MM.1S (cell line): ENCODE data around the gene SQSTM1.
"Not testable (repeated sequence)": the region's sequence is repeated elsewhere in the genome, so short reads cannot be mapped to it uniquely, and the experiment has no call there.

Experiments used
- DNase-seq: peaks from one replicate; pipeline ENCODE4 v3.0.0-alpha.2; 2015
- H2AFZ ChIP-seq: fragments of 300-600 bp; sonication (generic); 2 replicates; pipeline ENCODE4 v1.6.0; 2016; ENCODE audit warnings: antibody characterized with exemption, low read length
- H3F3A ChIP-seq: fragments of 300-600 bp; sonication (generic); 2 replicates; pipeline ENCODE4 v1.6.1; 2016; ENCODE audit warnings: mild to moderate bottlenecking, antibody characterized with exemption, low read length, moderate library complexity, mixed read lengths; ENCODE audit not compliant: insufficient read depth
- H3K27ac ChIP-seq: fragments of 300-600 bp; sonication (generic); 2 replicates; pipeline ENCODE4 v1.5.1; 2016; ENCODE audit warnings: mild to moderate bottlenecking, low read length
- H3K27me3 ChIP-seq: fragments of 300-600 bp; sonication (generic); replicated peaks from 2 replicates; pipeline ENCODE4 v1.6.0; 2016; ENCODE audit warnings: low read length; ENCODE audit not compliant: insufficient read depth
- H3K36me3 ChIP-seq: fragments of 300-600 bp; sonication (generic); replicated peaks from 2 replicates; pipeline ENCODE4 v1.6.1; 2016; ENCODE audit warnings: mild to moderate bottlenecking, low read length, mixed read lengths; ENCODE audit not compliant: insufficient read depth
- H3K4me1 ChIP-seq: fragments of 300-600 bp; sonication (generic); 2 replicates; pipeline ENCODE4 v1.6.1; 2016; ENCODE audit warnings: low read length, mixed read lengths
- H3K4me2 ChIP-seq: fragments of 300-600 bp; sonication (generic); 2 replicates; pipeline ENCODE4 v1.6.0; 2016; ENCODE audit warnings: low read depth, low read length
- H3K4me3 ChIP-seq: fragments of 300-600 bp; sonication (generic); 2 replicates; pipeline ENCODE4 v1.5.1; 2016; ENCODE audit warnings: low read length, mixed read lengths
- H3K79me2 ChIP-seq: fragments of 300-600 bp; sonication (generic); 2 replicates; pipeline ENCODE4 v1.6.1; 2016; ENCODE audit warnings: mixed run types, low read length, mixed read lengths
- H3K9ac ChIP-seq: fragments of 300-600 bp; sonication (generic); 2 replicates; pipeline ENCODE4 v1.6.1; 2016; ENCODE audit warnings: low read length, mixed read lengths
- H3K9me2 ChIP-seq: fragments of 300-600 bp; sonication (generic); replicated peaks from 2 replicates; pipeline ENCODE4 v1.6.1; 2016; ENCODE audit warnings: mild to moderate bottlenecking, low read length, mixed read lengths; ENCODE audit not compliant: insufficient read depth
- H3K9me3 ChIP-seq: fragments of 300-600 bp; sonication (generic); replicated peaks from 2 replicates; pipeline ENCODE4 v1.6.1; 2016; ENCODE audit warnings: mild to moderate bottlenecking, low read length, mixed read lengths; ENCODE audit not compliant: insufficient read depth
- H4K20me1 ChIP-seq: fragments of 300-600 bp; sonication (generic); 2 replicates; pipeline ENCODE4 v1.6.1; 2016; ENCODE audit warnings: mild to moderate bottlenecking, low read length, moderate library complexity, mixed read lengths; ENCODE audit not compliant: insufficient read depth
- CTCF ChIP-seq: fragments of 300-600 bp; sonication (generic); IDR thresholded peaks from 2 replicates; pipeline ENCODE4 v1.5.1; 2016; ENCODE audit warnings: antibody characterized with exemption, low read length, mixed read lengths
- EZH2 ChIP-seq: fragments of 300-600 bp; sonication (generic); optimal IDR thresholded peaks from 2 replicates; pipeline ENCODE3; 2017; ENCODE audit warnings: low read depth, mild to moderate bottlenecking, antibody characterized with exemption, low read length, mixed read lengths
- EZH2phosphoT487 ChIP-seq: fragments of 300-600 bp; sonication (generic); IDR thresholded peaks from 2 replicates; pipeline ENCODE4 v1.6.1; 2018; ENCODE audit warnings: antibody characterized with exemption, low read length

SQSTM1 gene

GRCh38 chr5:179783128-179783527 lies 37.6 kb upstream of the SQSTM1 start:
- Histone ChIP-seq H3K4me2 (no peak overlapping the region), H2AFZ (no peak overlapping the region), H3K27ac (no peak overlapping the region), H3K4me3 (no peak overlapping the region), H3K4me1 (peaks cover 5% of the 10 kb centered on the region; the same call in 1 of the 2 replicates), H3K9me3 (no peaks in the 10 kb centered on the region), H3K27me3 (no peaks in the 10 kb centered on the region), H4K20me1 (no peaks in the 10 kb centered on the region), H3K9ac (no peak overlapping the region), H3F3A (peaks cover 2% of the 10 kb centered on the region; the same call in 1 of the 2 replicates), H3K79me2 (no peaks in the 10 kb centered on the region), H3K36me3 (no peaks in the 10 kb centered on the region), H3K9me2 (no peaks in the 10 kb centered on the region)
- TF ChIP-seq EZH2phosphoT487 = no peak
- no peak for TF ChIP-seq CTCF
- no peak for TF ChIP-seq EZH2
- DNase-seq = no peak

- TF ChIP-seq EZH2phosphoT487 = no peak
- TF ChIP-seq EZH2 = no peak
- TF ChIP-seq CTCF = no peak
- Histone ChIP-seq H3K4me2 (no peak overlapping the region), H3F3A (peaks cover 7% of the 10 kb centered on the region; the same call in 1 of the 2 replicates), H3K79me2 (no peaks in the 10 kb centered on the region), H3K4me1 (peaks cover 9% of the 10 kb centered on the region), H3K9me3 (no peaks in the 10 kb centered on the region), H3K9me2 (no peaks in the 10 kb centered on the region), H2AFZ (no peak overlapping the region), H3K36me3 (no peaks in the 10 kb centered on the region), H3K27ac (no peak overlapping the region), H3K27me3 (no peaks in the 10 kb centered on the region), H3K9ac (no peak overlapping the region), H4K20me1 (no peaks in the 10 kb centered on the region), H3K4me3 (no peak overlapping the region)
- no peak for DNase-seq
Measured at GRCh38 chr5:179786861-179787260, 33.8 kb upstream of the SQSTM1 start.

- Histone ChIP-seq H3K4me3 (no peak overlapping the region), H3K9me2 (no peaks in the 10 kb centered on the region), H3K9ac (no peak overlapping the region), H3K79me2 (no peaks in the 10 kb centered on the region), H3K27ac (no peak overlapping the region), H3K4me1 (peaks cover 9% of the 10 kb centered on the region), H3K27me3 (no peaks in the 10 kb centered on the region), H3F3A (peaks cover 7% of the 10 kb centered on the region; the same call in 1 of the 2 replicates), H4K20me1 (no peaks in the 10 kb centered on the region), H2AFZ (no peak overlapping the region), H3K9me3 (no peaks in the 10 kb centered on the region), H3K36me3 (no peaks in the 10 kb centered on the region), H3K4me2 (no peak overlapping the region)
- no peak for DNase-seq
- TF ChIP-seq CTCF (no peak), EZH2phosphoT487 (no peak)
Measured at GRCh38 chr5:179788193-179788854, 32.4 kb upstream of the SQSTM1 start.

GRCh38 chr5:179789278-179789677 lies 31.4 kb upstream of the SQSTM1 start:
- H3K4me1 ChIP-seq, H3K9ac ChIP-seq, H3K27me3 ChIP-seq, H3F3A ChIP-seq, H3K4me2 ChIP-seq, H3K36me3 ChIP-seq, DNase-seq, H3K27ac ChIP-seq, H3K4me3 ChIP-seq, H4K20me1 ChIP-seq, H3K9me3 ChIP-seq, H3K9me2 ChIP-seq, H3K79me2 ChIP-seq, H2AFZ ChIP-seq: not testable (repeated sequence)
